Keratinocyte (primary cell): ENCODE measurements around the gene TAF1B. TPM values are rescaled to one million over a fixed set of nuclear protein-coding genes. Genes with fewer than 3 reads are reported as not detected.

ENCODE experiments used
- DNase-seq: peaks from one replicate; pipeline ENCODE4 v3.0.0-alpha.2; 2011; ENCODE audit warnings: low read depth, missing footprints, low spot score
- FAIRE-seq: peaks from 2 replicates; lab custom pipeline; 2011; peaks lifted over from hg19 to GRCh38; lab: Jason Lieb, UNC
- H2AFZ ChIP-seq: 2 replicates; pipeline ENCODE4 v1.6.0; 2012; ENCODE audit warnings: low read length, control low read depth, inconsistent platforms; ENCODE audit not compliant: control insufficient read depth
- H3K27ac ChIP-seq: 2 replicates; pipeline ENCODE4 v1.5.1; 2011; ENCODE audit warnings: low read length; ENCODE audit not compliant: control insufficient read depth, insufficient read depth
- H3K27me3 ChIP-seq: 3 replicates; pipeline ENCODE4 v1.6.0; 2011; ENCODE audit warnings: low read length; ENCODE audit not compliant: control insufficient read depth, insufficient read depth; ENCODE audit errors: extremely low read depth
- H3K36me3 ChIP-seq, 2 experiments: 2 replicates in 1 of 2; 3 replicates in 1 of 2; pipeline ENCODE4 v1.5.1; 2011; ENCODE audit warnings: low read length in 2 of 2, mild to moderate bottlenecking in 1 of 2; ENCODE audit not compliant: control insufficient read depth in 2 of 2, insufficient read depth in 2 of 2; ENCODE audit errors: extremely low read depth in 1 of 2
- H3K4me1 ChIP-seq: 3 replicates; pipeline ENCODE4 v1.5.1; 2011; ENCODE audit warnings: low read length; ENCODE audit not compliant: control insufficient read depth, insufficient read depth; ENCODE audit errors: extremely low read depth
- H3K4me2 ChIP-seq: 3 replicates; pipeline ENCODE4 v1.6.0; 2011; ENCODE audit warnings: low read depth, low read length; ENCODE audit not compliant: control insufficient read depth, insufficient read depth; ENCODE audit errors: extremely low read depth
- H3K4me3 ChIP-seq, 3 experiments: fragments of 200-600 bp in 1 of 3; sonication (generic) in 1 of 3; 2 replicates in 2 of 3; 3 replicates in 1 of 3; pipeline ENCODE4 v1.5.1; 2011 to 2016; ENCODE audit warnings: low read length in 3 of 3, mild to moderate bottlenecking in 3 of 3, control low read depth in 2 of 3, inconsistent platforms in 1 of 3, low read depth in 1 of 3, mixed read lengths in 1 of 3, mixed run types in 1 of 3, moderate library complexity in 1 of 3; ENCODE audit not compliant: control insufficient read depth in 2 of 3, insufficient read depth in 2 of 3; ENCODE audit errors: extremely low read depth in 1 of 3
- H3K79me2 ChIP-seq: 2 replicates; pipeline ENCODE4 v1.6.0; 2012; ENCODE audit warnings: low read length; ENCODE audit not compliant: control insufficient read depth, insufficient read depth
- H3K9ac ChIP-seq: 3 replicates; pipeline ENCODE4 v1.6.0; 2011; ENCODE audit warnings: low read length; ENCODE audit not compliant: control insufficient read depth, insufficient read depth; ENCODE audit errors: extremely low read depth
- H3K9me1 ChIP-seq: 3 replicates; pipeline ENCODE4 v1.6.0; 2011; ENCODE audit warnings: low read length; ENCODE audit not compliant: control insufficient read depth, insufficient read depth; ENCODE audit errors: extremely low read depth
- H3K9me3 ChIP-seq: 2 replicates; pipeline ENCODE4 v1.5.1; 2012; ENCODE audit warnings: low read depth, low read length; ENCODE audit not compliant: control insufficient read depth
- H4K20me1 ChIP-seq: 3 replicates; pipeline ENCODE4 v1.6.0; 2011; ENCODE audit warnings: low read length; ENCODE audit not compliant: control insufficient read depth, insufficient read depth; ENCODE audit errors: extremely low read depth
- EZH2 ChIP-seq: IDR thresholded peaks from one replicate; pipeline ENCODE4 v1.6.1; 2012; ENCODE audit warnings: inconsistent platforms, mild to moderate bottlenecking, low read length, moderate library complexity
- dilution Hi-C: fragments of 300-500 bp; cut with MboI; formaldehyde crosslinking; loops from one replicate; pipeline ENCODE4 v1.7.0; 2020; ENCODE audit warnings: low sequenced_read_pairs; ENCODE audit not compliant: extremely low pct_ligation_motif_present
- polyA plus RNA-seq, 5 experiments: library from polyadenylated mRNA; depleted of rRNA in 3 of 5; stranded (reverse) in 3 of 5; stranded (forward) in 1 of 5; unstranded in 1 of 5; fragments of >200 nt; gene quantifications; 1 replicate in 1 of 5; 2 replicates in 3 of 5; 3 replicates in 1 of 5; pipeline versions ENCODE4 v1.2.1 to v1.2.3, GENCODE V29; 2011 to 2012; ENCODE audit warnings: missing spikeins in 2 of 5, low read depth in 1 of 5, low replicate concordance in 1 of 5
- TF ChIP-seq, protein P1 (sequence below), 3 experiments: IDR thresholded peaks in 1 of 3; conservative IDR thresholded peaks in 1 of 3; optimal IDR thresholded peaks in 1 of 3; 2 replicates in 2 of 3; 3 replicates in 1 of 3; pipeline versions ENCODE3 to v1.5.1; 2011; ENCODE audit warnings: low read length in 3 of 3, mild to moderate bottlenecking in 3 of 3, moderate library complexity in 2 of 3, control low read depth in 1 of 3, inconsistent platforms in 1 of 3; ENCODE audit not compliant: insufficient read depth in 2 of 3; ENCODE audit errors: extremely low read depth in 1 of 3

TAF1B gene
- polyA plus RNA-seq, 1 donor (not counting 4 experiments of a cell fraction or from before 2014, with no cell fraction given) = 16.5 TPM

DNA sequence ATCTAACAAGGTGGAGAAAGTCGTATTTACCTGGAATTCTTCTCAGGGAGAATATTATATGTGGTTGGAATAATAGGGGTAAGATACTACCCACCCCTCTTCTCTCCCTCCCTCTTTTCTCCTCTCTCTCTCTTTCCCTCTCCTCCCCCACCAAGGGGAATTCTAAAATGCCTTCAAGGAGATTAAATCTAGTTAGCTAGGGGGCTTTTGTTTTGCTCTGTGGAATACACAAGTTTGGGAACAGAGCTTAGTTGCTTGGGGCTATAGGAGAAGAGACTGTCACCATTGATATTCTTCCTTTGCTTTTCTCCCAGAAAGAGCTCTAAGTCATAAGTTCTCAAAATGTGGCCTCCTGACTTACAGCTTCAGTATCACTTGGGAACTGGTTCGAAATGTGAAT, 34.5 kb downstream of the TAF1B start:
- peaks cover 9 to 20% of the 10 kb centered on the region in 2 experiments for H3K36me3 ChIP-seq
- H3K4me2 ChIP-seq = no peak overlapping the region
- no peak overlapping the region for H3K4me3 ChIP-seq
- H3K9ac ChIP-seq = no peak overlapping the region
- DNase-seq = no peak
- dilution Hi-C loops = no loop called here
- no peaks in the 10 kb centered on the region for H3K79me2 ChIP-seq
- no peaks in the 10 kb centered on the region for H3K9me1 ChIP-seq
- TF ChIP-seq, protein P1, sequence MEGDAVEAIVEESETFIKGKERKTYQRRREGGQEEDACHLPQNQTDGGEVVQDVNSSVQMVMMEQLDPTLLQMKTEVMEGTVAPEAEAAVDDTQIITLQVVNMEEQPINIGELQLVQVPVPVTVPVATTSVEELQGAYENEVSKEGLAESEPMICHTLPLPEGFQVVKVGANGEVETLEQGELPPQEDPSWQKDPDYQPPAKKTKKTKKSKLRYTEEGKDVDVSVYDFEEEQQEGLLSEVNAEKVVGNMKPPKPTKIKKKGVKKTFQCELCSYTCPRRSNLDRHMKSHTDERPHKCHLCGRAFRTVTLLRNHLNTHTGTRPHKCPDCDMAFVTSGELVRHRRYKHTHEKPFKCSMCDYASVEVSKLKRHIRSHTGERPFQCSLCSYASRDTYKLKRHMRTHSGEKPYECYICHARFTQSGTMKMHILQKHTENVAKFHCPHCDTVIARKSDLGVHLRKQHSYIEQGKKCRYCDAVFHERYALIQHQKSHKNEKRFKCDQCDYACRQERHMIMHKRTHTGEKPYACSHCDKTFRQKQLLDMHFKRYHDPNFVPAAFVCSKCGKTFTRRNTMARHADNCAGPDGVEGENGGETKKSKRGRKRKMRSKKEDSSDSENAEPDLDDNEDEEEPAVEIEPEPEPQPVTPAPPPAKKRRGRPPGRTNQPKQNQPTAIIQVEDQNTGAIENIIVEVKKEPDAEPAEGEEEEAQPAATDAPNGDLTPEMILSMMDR (optimal IDR thresholded peaks at IDR 0.05 in 1 of 3, IDR thresholded peaks at IDR 0.05 in 1 of 3, conservative IDR thresholded peaks at IDR 0.05 in 1 of 3; ENCODE audit: extremely low read depth in 1 of 3, insufficient read depth in 2 of 3, low read length in 3 of 3) = no peak
- no peak for TF ChIP-seq EZH2
- H3K4me1 ChIP-seq = peaks cover 4% of the 10 kb centered on the region
- H3K9me3 ChIP-seq = no peaks in the 10 kb centered on the region
- no peaks in the 10 kb centered on the region for H3K27me3 ChIP-seq
- H3K27ac ChIP-seq = no peak overlapping the region
- no peak for FAIRE-seq
- no peak overlapping the region for H2AFZ ChIP-seq
- H4K20me1 ChIP-seq = no peaks in the 10 kb centered on the region

DNA sequence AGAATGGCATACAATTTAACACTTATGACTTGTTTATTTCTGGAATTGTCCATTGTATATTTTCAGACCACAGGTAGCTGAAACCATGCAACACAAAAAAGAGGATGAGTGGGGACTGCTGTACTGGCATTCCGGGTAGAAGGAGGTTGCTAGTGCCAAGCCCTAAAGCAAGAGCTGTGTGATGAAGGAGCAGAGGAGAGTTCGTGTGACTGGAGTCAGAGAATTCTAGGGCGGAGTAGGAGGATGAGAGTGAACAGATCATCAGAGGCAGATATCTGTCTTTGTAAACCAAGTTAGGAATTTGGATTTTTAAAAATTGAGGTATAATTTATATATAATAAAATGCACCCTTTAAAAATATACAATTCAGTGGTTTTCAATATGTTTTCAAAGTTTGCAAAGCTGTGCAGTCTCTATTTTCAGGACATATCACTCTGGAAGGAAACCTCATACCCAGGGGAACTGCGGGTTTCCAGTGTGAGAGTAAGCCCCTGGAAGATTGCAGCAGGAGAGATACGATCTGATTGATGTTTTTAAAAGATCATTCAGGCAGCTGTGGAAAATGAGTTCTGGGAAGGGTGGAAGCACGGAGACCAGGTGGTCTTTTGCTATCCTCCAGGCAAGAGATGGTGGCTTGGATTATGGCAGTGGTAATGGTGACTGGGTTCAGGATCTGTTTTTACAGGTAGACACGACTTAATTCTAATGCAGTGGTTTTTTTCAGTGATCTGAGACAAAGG, 36.4 kb downstream of the TAF1B start:
- no peak for DNase-seq
- TF ChIP-seq, protein P1 (optimal IDR thresholded peaks at IDR 0.05 in 1 of 3, IDR thresholded peaks at IDR 0.05 in 1 of 3, conservative IDR thresholded peaks at IDR 0.05 in 1 of 3; ENCODE audit: extremely low read depth in 1 of 3, insufficient read depth in 2 of 3, low read length in 3 of 3) = no peak
- TF ChIP-seq EZH2 = no peak
- Histone ChIP-seq H3K9ac (no peak overlapping the region), H3K36me3 (peaks cover 10 to 18% of the 10 kb centered on the region in 2 experiments), H2AFZ (no peak overlapping the region), H3K4me1 (peaks cover 4% of the 10 kb centered on the region), H3K4me3 (no peak overlapping the region), H3K27me3 (no peaks in the 10 kb centered on the region), H3K4me2 (no peak overlapping the region), H3K9me3 (no peaks in the 10 kb centered on the region), H4K20me1 (no peaks in the 10 kb centered on the region), H3K9me1 (no peaks in the 10 kb centered on the region), H3K27ac (no peak overlapping the region), H3K79me2 (no peaks in the 10 kb centered on the region)
- FAIRE-seq = no peak
- dilution Hi-C loops = no loop called here
